HG03095 (cell line): ENCODE data around the gene TMEM94.

Experiments
- ATAC-seq: cut with Tn5 transposase; IDR thresholded peaks from one replicate; pipeline ENCODE4 v1.9.1; 2021; ENCODE audit warnings: moderate library complexity; ENCODE audit not compliant: unreplicated experiment

TMEM94 gene

GRCh38 chr17:75524269-75524969, 68.0 kb downstream of the TMEM94 start:
- no peak for ATAC-seq

- peak; percentile 78 for ATAC-seq
These were observed 68.8 kb downstream of the TMEM94 start, which contains the start of gene LLGL2 for GRCh38 chr17:75524970-75525805. TSS of gene LLGL2 (plus strand) at chr17:75525697. CDS start at chr17:75543427, 17,730 bp downstream.

DNA sequence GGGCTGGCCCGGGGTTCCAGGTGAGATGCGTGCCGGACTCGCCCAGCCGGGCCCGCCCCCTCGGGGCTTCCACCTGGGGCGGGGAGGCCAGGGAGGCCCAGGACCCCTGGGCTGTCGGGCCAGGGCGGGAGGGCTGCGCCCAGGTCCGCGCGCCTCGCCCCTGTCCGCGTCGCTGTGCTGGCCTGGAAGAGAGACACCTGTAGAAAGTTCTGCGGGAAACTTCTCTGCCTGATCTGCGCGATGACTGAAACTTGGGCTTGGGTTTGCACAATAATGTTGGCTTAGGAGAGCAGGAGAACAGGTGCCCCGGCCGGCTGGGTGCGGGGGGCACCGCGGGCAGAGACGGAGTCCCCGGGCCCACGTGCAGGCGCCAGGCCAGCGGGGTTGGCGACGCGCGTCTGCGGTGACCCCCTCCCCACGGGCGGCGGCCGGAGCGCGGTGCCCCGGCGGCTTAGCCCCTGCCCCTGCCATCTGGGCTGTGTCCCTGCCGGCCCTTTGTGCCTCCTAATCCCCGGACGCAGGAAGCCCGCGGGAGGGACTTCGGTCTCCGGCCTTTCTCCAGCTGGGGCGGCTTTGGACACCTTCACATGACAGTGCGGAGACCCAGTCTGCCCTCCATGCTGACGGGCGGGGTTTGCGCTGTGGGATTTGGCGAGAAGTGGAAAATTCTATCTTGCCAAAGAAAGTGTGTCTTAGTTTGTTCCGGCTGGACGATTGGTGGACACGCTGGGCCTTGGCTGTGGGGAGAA, 69.5 kb downstream of the TMEM94 start:
- ATAC-seq: no peak

DNA sequence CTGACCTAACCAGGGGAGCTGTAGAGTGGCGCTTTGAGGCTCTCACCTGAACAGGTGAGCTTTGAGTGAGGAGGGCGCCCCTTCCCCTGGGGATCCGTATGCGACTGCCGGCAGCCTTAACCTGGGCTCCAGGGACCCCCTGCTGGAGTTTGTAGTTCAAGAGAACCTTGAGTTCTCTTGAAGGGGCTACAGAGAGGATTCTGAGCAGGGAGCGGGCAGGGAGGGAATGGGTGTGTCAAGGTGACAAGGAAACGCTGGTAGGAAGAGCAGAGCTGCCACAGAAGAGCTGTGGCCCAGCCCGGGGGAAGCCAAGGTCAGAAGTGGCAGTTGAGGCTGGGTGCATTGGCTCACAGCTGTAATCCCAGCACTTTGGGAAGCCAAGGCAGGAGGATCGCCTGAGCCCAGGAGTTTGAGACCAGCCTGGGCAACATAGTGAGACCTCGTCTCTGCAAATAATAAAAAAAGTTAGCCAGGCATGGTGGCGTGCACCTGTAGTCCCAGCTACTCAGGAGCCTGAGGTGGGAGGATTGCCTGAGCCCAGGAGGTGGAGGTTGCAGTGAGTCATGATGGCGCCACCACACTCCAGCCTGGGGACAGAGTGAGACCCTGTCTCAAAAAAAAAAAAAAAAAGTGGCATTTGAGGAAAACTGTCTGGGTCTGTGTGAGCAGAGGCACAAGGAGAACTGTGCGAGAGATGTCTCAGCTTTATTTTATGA, 70.3 kb downstream of the TMEM94 start:
- no peak for ATAC-seq

GRCh38 chr17:75530837-75531720, 74.6 kb downstream of the TMEM94 start:
- ATAC-seq: no peak

GRCh38 chr17:75531721-75532072, 75.3 kb downstream of the TMEM94 start:
- ATAC-seq: no peak

DNA sequence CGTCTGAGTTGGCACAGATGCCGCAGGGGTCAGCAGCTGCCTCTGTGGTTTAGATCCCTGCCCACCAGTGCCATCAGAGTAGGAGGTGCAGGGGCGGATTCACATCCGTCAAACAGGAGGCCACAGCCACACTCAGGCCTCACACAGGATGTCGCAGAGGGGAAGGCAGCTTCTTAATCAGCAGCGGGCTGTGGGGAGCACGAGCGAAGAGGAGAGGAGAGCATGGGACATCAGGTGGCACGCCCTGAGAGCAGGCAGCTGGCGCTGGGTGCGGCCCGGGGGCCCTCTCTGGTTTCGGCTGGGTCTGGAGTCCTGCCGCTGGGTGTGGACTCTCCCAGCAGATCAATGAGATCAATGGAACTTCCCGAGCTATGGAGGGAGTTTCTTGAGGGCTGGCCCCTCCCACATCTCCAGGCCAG, 78.7 kb downstream of the TMEM94 start:
- no peak for ATAC-seq

- ATAC-seq: no peak
These were observed 79.4 kb downstream of the TMEM94 start for GRCh38 chr17:75535871-75536270.

DNA sequence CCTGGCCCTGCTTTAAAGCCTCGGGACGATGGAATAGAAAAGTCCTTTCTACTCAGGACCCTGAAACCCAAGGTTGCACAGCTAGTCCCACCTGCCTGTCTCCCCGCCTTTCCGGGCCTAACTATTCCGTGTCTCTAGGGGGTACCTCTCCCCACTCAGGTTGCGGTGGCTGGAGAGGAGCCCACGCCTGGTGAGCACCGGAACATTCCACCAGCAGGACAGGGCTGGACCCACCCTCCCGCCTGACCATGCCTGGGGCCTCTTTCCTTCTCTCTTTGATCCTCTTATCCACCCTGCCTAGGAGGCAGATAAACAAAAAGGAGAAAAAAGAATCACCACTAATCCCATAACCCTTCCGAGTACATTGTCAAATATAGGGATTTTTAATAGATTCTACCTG, 79.9 kb downstream of the TMEM94 start:
- ATAC-seq: no peak

DNA sequence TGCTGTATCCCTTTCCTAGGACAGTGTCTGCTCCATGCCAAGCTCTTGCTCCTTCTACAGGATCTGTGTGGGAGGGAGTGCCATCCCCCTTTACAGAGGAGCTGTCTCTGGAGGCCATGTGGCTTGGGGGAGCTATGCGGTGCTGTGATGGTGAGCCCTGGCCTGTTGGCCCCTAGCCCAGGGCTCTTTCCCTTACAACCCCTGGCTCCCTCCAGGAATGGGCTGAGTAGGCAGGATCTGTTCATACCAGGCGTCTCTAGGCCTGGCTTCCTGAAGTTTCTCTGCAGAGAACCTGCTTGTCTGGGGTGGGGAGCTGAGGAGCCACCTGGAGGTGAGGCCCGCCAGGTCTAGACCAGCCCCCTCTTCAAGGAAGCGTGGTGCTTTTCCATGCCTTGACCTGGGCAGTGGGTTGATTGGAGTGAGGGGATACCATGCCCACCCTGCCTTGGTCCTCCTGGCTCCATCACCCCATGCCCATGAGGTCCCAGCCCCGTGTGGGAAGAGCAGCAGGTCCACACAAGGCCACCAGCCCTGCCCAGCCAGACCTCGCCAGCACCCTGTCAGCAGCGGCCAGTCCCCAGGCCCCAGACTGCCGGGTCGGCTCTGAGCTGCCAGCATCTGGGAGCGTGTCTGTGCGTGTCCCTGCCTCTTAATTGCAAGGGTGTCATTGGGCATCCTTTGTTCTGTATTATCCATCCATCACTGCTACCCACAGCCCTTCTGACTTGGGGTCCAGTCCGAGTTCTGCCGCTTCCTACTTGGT, 83.7 kb downstream of the TMEM94 start:
- ATAC-seq: no peak

DNA sequence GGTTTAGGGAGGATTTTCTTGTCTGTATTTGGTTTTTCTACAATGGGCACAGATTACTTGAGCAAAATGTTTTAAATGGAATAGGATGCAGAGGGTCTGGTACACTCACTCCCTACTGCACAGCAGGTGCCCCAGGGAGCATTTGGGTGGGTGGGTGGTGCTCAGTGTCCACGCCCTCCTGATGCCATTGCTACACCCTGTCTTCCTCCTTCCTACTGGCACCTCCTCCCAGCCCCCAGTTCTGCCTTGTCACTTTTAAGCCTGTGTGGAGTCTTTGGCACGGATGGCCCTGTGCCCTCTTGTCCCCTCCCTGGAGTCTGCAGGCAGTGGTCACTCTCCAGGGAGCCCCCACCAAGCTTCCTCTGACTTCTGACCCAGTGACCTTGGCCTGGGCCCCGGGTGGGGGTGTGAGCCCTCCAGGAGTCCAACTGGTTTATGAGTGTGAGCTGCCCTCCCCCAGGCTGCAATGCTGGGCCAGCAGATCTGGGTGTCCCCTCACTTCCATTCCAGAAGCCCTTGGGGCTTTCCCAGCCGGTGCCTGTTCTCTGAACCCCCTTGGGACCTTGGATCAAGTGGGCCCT, 84.6 kb downstream of the TMEM94 start:
- ATAC-seq: no peak

- ATAC-seq: no peak
These were observed 85.8 kb downstream of the TMEM94 start for GRCh38 chr17:75542229-75542628.

- ATAC-seq: no peak
These were observed 86.4 kb downstream of the TMEM94 start for GRCh38 chr17:75542728-75543336.

- ATAC-seq: no peak
These were observed 87.8 kb downstream of the TMEM94 start for GRCh38 chr17:75544250-75544649.

DNA sequence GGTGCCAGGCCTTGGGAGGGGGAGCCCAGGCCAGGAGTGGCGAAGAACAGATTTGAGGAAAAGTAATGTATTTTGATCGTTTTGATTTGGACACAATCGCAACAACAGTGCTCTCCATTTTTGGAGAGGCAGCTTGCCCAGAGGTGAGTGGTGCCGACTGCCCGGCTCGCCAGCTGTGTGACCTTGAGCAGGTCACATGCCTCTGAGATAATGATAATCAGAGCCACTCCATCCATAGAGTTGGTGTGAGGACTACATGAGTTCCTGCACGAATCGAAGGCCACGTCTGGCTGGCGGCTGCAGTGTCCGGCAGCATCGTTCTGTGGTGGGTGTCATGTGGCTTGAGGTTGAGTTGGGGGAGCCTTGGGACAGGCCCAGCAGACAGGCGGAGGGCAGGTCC, 89.7 kb downstream of the TMEM94 start:
- ATAC-seq: no peak

GRCh38 chr17:75547091-75547490, 90.7 kb downstream of the TMEM94 start:
- ATAC-seq: no peak

DNA sequence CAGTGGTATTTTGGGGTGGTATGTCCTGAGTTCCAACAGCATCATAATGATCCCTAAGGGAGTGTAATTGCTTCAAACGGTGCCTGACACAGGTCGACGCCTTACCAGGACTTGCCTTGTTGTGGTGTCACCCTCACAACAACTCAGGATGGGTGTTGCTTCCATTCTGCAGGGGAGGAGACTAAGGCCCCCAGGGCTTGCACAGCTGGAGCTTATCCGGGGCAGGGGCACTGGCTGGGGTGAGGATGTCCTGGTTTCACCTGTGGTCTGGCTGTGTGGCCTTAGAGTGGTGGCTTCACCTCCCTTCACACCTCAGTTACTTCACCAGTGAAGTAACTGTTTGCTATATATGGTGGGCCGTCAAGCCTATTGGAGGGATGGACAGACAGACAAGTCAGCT, 92.4 kb downstream of the TMEM94 start:
- no peak for ATAC-seq
